Lung (tissue), 12 donors: Measurements from ENCODE around the gene HIRA. TPM values are rescaled to one million over a fixed set of nuclear protein-coding genes. Genes with fewer than 3 reads are reported as not detected.
A peak's percentile ranks its signal among the peaks of the same experiment; 100 is the strongest.

Experiments
- ATAC-seq: fragments of 200-7000 bp; cut with Tn5 transposase; one replicate; pipeline ENCODE4 v1.9.1; 2020; ENCODE audit warnings: moderate number of reproducible peaks; ENCODE audit not compliant: insufficient read depth, low FRiP score
- DNase-seq, 3 donors: peaks; one replicate each; pipeline ENCODE4 v3.0.0-alpha.2; 2013 to 2017
- H3K27ac ChIP-seq, 2 donors: one replicate each; pipeline ENCODE4 v1.5.1; 2013; ENCODE audit warnings: mild to moderate bottlenecking in 2 of 2, moderate library complexity in 2 of 2, control low read depth in 1 of 2, inconsistent platforms in 1 of 2, low read depth in 1 of 2, low read length in 1 of 2
- H3K27me3 ChIP-seq, 3 donors: one replicate each; pipeline ENCODE4 v1.5.1; 2013; ENCODE audit warnings: low read length in 2 of 3; ENCODE audit not compliant: control insufficient read depth in 3 of 3, insufficient read depth in 3 of 3
- H3K36me3 ChIP-seq, 4 donors: one replicate each; pipeline ENCODE4 v1.5.1; 2013; ENCODE audit warnings: low read length in 4 of 4, mild to moderate bottlenecking in 1 of 4, moderate library complexity in 1 of 4; ENCODE audit not compliant: control insufficient read depth in 4 of 4, insufficient read depth in 4 of 4
- H3K4me1 ChIP-seq, 5 donors: one replicate each; pipeline ENCODE4 v1.5.1; 2013; ENCODE audit warnings: low read length in 5 of 5, mild to moderate bottlenecking in 2 of 5, moderate library complexity in 1 of 5; ENCODE audit not compliant: control insufficient read depth in 5 of 5, insufficient read depth in 5 of 5
- H3K4me3 ChIP-seq: one replicate; pipeline ENCODE4 v1.5.1; 2013; ENCODE audit warnings: mild to moderate bottlenecking, control low read depth, moderate library complexity
- H3K9ac ChIP-seq, 2 donors: one replicate each; pipeline ENCODE4 v1.5.1; 2013; ENCODE audit warnings: low read length in 2 of 2, control low read depth in 1 of 2; ENCODE audit not compliant: insufficient read depth in 1 of 2
- H3K9me3 ChIP-seq, 4 donors: one replicate each; pipeline ENCODE4 v1.5.1; 2013; ENCODE audit warnings: low read length in 3 of 4, mild to moderate bottlenecking in 1 of 4, moderate library complexity in 1 of 4; ENCODE audit not compliant: control insufficient read depth in 4 of 4, insufficient read depth in 3 of 4
- CTCF ChIP-seq: IDR thresholded peaks from 2 replicates; pipeline ENCODE4 v1.5.1; 2012; ENCODE audit warnings: mild to moderate bottlenecking; ENCODE audit errors: control extremely low read depth, extremely low read depth
- WGBS, 2 donors: extraction: QIAGEN DNeasy Blood & Tissue Kit; methylation state at CpG; one replicate each; pipeline ENCODE4 v1.1.7; 2013; 5-methylcytosine and 5-hydroxymethylcytosine counted together
- polyA plus RNA-seq, 2 donors: library from polyadenylated mRNA; stranded (reverse); fragments of 200-250 nt; gene quantifications; one replicate each; pipeline ENCODE4 v1.2.1, GENCODE V29; 2013
- total RNA-seq, 2 donors: library from RNA; depleted of rRNA in 1 of 2; stranded (reverse); fragments of >200 nt in 1 of 2; gene quantifications; one replicate each; pipeline ENCODE4 v1.2.1, GENCODE V29; 2014 to 2021
- donor health status: control.
- donor health status: control.
- donor health status: Bipolar disorder and iron deficiency.
- donor health status: healthy.
- donor health status: DM: yes; HTN: yes; CAD: no.

The HIRA gene
- total and polyA plus RNA-seq, 4 donors = 7.5 to 27.2 (median 17.3) TPM

GRCh38 chr22:19432133-19432851 lies 759 bp upstream of the HIRA start, which contains the start of gene MRPL40:
TSS of gene MRPL40 (plus strand) at chr22:19432545. CDS start at chr22:19432555, 10 bp downstream.
- TF ChIP-seq CTCF = no peak

GRCh38 chr22:19430890-19431541 lies 517 bp downstream of the HIRA start:
- peak; percentile 24 to 30 (median 26) for DNase-seq
- Histone ChIP-seq H3K27me3 (no peaks in the 10 kb centered on the region), H3K9me3 (no peaks in the 10 kb centered on the region), H3K9ac (peak overlapping the region; percentile 33 to 34), H3K4me3 (peak overlapping the region; percentile 95), H3K36me3 (peaks cover 4 to 12% (median 6%) of the 10 kb centered on the region in 4 donors), H3K4me1 (peaks cover 4 to 22% (median 9%) of the 10 kb centered on the region in 5 donors), H3K27ac (peak overlapping the region; percentile 88 to 99)
- 0 to 1% methylated on average over 41 to 53 of the region's 53 CpGs for WGBS, 2 donors
- TF ChIP-seq CTCF = no peak
- ATAC-seq = no peak

More at GRCh38 chr22:19432133-19432851, 759 bp upstream of the HIRA start, which contains the start of gene MRPL40:
- DNase-seq (peak; percentile 95 to 98 (median 96)), ATAC-seq (peak; percentile 99)
- Histone ChIP-seq H3K36me3 (peaks cover 4 to 12% (median 6%) of the 10 kb centered on the region in 4 donors), H3K4me1 (peaks cover 4 to 22% (median 9%) of the 10 kb centered on the region in 5 donors), H3K9me3 (no peaks in the 10 kb centered on the region), H3K27ac (peak within 1 kb of the TSS; percentile 94 to 99), H3K9ac (peak within 1 kb of the TSS; percentile 73 to 84), H3K27me3 (no peaks in the 10 kb centered on the region), H3K4me3 (peak within 1 kb of the TSS; percentile 95)
- WGBS, 2 donors = 0% methylated on average over 66 to 74 of the region's 74 CpGs

- H3K36me3 ChIP-seq = peaks cover 0 to 6% (median 4%) of the 10 kb centered on the region in 4 donors
- no peaks in the 10 kb centered on the region for H3K9me3 ChIP-seq
- peaks cover 4 to 22% (median 9%) of the 10 kb centered on the region in 5 donors for H3K4me1 ChIP-seq
- H3K27ac ChIP-seq = peak overlapping the region; percentile 88 to 99
- ATAC-seq (no peak), DNase-seq (peak; percentile 54 to 70 (median 58))
- peak overlapping the region; percentile 33 to 34 for H3K9ac ChIP-seq
- 10 to 11% methylated on average over 12 of the region's 12 CpGs for WGBS, 2 donors
- H3K27me3 ChIP-seq = no peaks in the 10 kb centered on the region
- H3K4me3 ChIP-seq = peak overlapping the region; percentile 95
- no peak for TF ChIP-seq CTCF
These were observed 1.3 kb downstream of the HIRA start for GRCh38 chr22:19429950-19430889.
